ENCODE data around the gene PCDHGC3. TPM values are rescaled to one million over a fixed set of nuclear protein-coding genes. Genes with fewer than 3 reads are reported as not detected.

The PCDHGC3 gene
- polyA plus RNA-seq, 1 of the 3 experiments (the other 2 are of a cell fraction): 97.0 TPM

DNA sequence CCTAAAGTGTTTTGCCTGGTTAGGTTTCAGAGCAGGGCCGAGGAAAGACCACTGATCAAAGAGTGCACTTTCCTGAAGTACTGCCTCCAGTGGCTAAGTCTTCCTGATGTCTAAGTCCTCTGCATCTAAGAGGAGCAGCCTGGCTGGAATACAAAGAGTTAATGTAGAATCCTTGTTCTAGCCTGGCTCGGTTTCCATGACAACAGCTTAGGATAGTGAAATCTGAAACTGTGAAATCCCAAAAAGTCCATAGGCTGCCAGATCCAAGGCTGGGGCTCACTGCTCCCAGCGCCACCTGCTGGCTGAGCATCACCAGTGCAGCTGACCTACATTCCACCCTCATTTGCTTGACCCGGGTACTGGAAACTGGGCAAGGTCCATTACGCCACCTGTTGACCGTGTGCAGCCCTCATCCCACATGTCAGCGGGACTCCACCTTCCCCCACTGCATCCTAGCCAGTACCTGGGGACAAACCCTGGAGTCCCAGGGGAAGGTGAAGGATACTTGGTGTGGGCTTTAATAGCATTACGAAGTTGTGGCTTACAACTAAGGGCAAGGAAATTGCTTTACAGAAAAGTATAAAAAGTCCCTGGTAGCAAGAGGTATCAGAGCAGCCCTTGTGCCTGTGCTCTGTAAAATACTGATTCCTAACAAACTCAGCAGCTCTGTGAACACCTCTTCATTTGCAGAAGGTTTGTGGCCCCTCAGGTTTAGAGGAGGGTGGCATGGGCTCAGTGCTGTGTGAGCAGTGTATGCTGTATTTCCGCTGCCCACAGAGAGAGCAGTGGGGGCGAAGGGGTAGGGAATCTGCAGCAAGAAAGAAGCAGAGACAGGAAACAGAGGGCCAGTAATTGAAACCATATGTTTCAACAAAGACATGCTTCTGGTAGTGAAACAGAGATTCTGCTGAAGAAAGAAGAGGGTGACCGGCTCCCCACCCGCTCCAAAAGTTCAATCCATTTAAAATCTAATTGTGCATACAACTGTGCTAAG lies 49.1 kb downstream of the PCDHGC3 start:
- H3K27me3 ChIP-seq (ENCODE audit: insufficient read depth): no peaks in the 10 kb centered on the region
- no peaks in the 10 kb centered on the region for H3K9me3 ChIP-seq
- peaks cover 14% of the 10 kb centered on the region for H3K79me2 ChIP-seq (ENCODE audit: insufficient read depth)
- H3K9me2 ChIP-seq: no peaks in the 10 kb centered on the region
- DNase-seq: peak; percentile 79
- H3K27ac ChIP-seq (ENCODE audit: low read depth in 2 of 2, low read length in 1 of 2): peak overlapping the region; percentile 99 to 100
- ChIA-PET POLR2A (interaction anchor here (0.8 to 1.8 kb wide), 10 partner anchors 10 to 107 kb away, joined by 3 to 7 read pairs (median 6); partner anchors contain the start of genes PCDHGB7, PCDHGC3 and PCDHGC4), CTCF (interaction anchor here (0.6 to 13.1 kb wide), 55 partner anchors 9 to 338 kb away, joined by 3 to 191 read pairs (median 4); partner anchors contain the start of genes PCDHB14, PCDHGA10, PCDHGA11 and PCDHGA2)
- H3K4me1 ChIP-seq (ENCODE audit: control insufficient read depth in 1 of 2, insufficient read depth in 2 of 2, low read depth in 1 of 2, low read length in 1 of 2): peaks cover 36 to 70% of the 10 kb centered on the region in 2 experiments
- peak overlapping the region; percentile 66; the same call in 1 of the 2 replicates for H3K9ac ChIP-seq
- no peaks in the 10 kb centered on the region for H4K20me1 ChIP-seq (ENCODE audit: insufficient read depth)
- H3K4me2 ChIP-seq: peak overlapping the region; percentile 85
- H2AFZ ChIP-seq (ENCODE audit: low read depth): peak overlapping the region; percentile 45; the same call in 1 of the 2 replicates
- 13% methylated on average over 9 of the region's 12 CpGs for WGBS (ENCODE audit: low lambda C conversion rate)
- peaks cover 14 to 28% of the 10 kb centered on the region in 2 experiments for H3K36me3 ChIP-seq (replicated peaks in 1 of 2; ENCODE audit: control insufficient read depth in 1 of 2, insufficient read depth in 2 of 2, low read length in 1 of 2)
- H3F3A ChIP-seq (replicated peaks; ENCODE audit: insufficient read depth): peaks cover 63% of the 10 kb centered on the region
- H3K4me3 ChIP-seq (ENCODE audit: low read depth in 2 of 2, low read length in 1 of 2): peak overlapping the region; percentile 23 to 52; a peak in 3 of 4 replicates
- TF ChIP-seq, protein P1, sequence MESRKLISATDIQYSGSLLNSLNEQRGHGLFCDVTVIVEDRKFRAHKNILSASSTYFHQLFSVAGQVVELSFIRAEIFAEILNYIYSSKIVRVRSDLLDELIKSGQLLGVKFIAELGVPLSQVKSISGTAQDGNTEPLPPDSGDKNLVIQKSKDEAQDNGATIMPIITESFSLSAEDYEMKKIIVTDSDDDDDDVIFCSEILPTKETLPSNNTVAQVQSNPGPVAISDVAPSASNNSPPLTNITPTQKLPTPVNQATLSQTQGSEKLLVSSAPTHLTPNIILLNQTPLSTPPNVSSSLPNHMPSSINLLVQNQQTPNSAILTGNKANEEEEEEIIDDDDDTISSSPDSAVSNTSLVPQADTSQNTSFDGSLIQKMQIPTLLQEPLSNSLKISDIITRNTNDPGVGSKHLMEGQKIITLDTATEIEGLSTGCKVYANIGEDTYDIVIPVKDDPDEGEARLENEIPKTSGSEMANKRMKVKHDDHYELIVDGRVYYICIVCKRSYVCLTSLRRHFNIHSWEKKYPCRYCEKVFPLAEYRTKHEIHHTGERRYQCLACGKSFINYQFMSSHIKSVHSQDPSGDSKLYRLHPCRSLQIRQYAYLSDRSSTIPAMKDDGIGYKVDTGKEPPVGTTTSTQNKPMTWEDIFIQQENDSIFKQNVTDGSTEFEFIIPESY (IDR thresholded peaks at IDR 0.05; ENCODE audit: borderline replicate concordance, low read depth): 0 out of 2 replicates have a peak, but pooled peaks have one; percentile 12
- TF ChIP-seq, protein P2, sequence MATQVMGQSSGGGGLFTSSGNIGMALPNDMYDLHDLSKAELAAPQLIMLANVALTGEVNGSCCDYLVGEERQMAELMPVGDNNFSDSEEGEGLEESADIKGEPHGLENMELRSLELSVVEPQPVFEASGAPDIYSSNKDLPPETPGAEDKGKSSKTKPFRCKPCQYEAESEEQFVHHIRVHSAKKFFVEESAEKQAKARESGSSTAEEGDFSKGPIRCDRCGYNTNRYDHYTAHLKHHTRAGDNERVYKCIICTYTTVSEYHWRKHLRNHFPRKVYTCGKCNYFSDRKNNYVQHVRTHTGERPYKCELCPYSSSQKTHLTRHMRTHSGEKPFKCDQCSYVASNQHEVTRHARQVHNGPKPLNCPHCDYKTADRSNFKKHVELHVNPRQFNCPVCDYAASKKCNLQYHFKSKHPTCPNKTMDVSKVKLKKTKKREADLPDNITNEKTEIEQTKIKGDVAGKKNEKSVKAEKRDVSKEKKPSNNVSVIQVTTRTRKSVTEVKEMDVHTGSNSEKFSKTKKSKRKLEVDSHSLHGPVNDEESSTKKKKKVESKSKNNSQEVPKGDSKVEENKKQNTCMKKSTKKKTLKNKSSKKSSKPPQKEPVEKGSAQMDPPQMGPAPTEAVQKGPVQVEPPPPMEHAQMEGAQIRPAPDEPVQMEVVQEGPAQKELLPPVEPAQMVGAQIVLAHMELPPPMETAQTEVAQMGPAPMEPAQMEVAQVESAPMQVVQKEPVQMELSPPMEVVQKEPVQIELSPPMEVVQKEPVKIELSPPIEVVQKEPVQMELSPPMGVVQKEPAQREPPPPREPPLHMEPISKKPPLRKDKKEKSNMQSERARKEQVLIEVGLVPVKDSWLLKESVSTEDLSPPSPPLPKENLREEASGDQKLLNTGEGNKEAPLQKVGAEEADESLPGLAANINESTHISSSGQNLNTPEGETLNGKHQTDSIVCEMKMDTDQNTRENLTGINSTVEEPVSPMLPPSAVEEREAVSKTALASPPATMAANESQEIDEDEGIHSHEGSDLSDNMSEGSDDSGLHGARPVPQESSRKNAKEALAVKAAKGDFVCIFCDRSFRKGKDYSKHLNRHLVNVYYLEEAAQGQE (IDR thresholded peaks at IDR 0.05; ENCODE audit: low read depth, low read length): peak; percentile 46
- TF ChIP-seq FOSL2 (IDR thresholded peaks at IDR 0.05; ENCODE audit: borderline replicate concordance, low read depth): no peak; the same call in 1 of the 2 replicates
- peak; percentile 33; the same call in 1 of the 2 replicates for TF ChIP-seq TAF1 (IDR thresholded peaks at IDR 0.05; ENCODE audit: borderline replicate concordance, low read depth, low read length)
- TF ChIP-seq RXRA (IDR thresholded peaks at IDR 0.05; ENCODE audit: borderline replicate concordance, low read depth): peak; percentile 90
- no peak for TF ChIP-seq ELF1 (IDR thresholded peaks at IDR 0.05)
- no peak for TF ChIP-seq EZH2phosphoT487 (IDR thresholded peaks at IDR 0.05; ENCODE audit: borderline replicate concordance, low read depth)
- TF ChIP-seq RAD21 (IDR thresholded peaks at IDR 0.05; ENCODE audit: low read length): peak; percentile 98
- TF ChIP-seq, protein P3, sequence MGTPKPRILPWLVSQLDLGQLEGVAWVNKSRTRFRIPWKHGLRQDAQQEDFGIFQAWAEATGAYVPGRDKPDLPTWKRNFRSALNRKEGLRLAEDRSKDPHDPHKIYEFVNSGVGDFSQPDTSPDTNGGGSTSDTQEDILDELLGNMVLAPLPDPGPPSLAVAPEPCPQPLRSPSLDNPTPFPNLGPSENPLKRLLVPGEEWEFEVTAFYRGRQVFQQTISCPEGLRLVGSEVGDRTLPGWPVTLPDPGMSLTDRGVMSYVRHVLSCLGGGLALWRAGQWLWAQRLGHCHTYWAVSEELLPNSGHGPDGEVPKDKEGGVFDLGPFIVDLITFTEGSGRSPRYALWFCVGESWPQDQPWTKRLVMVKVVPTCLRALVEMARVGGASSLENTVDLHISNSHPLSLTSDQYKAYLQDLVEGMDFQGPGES (IDR thresholded peaks at IDR 0.05; ENCODE audit: low read depth, low read length): no peak
- peak; percentile 82 for TF ChIP-seq CHD2 (IDR thresholded peaks at IDR 0.05; ENCODE audit: low read length, partially characterized antibody)
- peak; percentile 98 for TF ChIP-seq TCF12 (IDR thresholded peaks at IDR 0.05)
- 0 out of 2 replicates have a peak, but pooled peaks have one; percentile 11 for TF ChIP-seq MEF2A (IDR thresholded peaks at IDR 0.05; ENCODE audit: borderline replicate concordance, low read depth)
- TF ChIP-seq, protein P4, sequence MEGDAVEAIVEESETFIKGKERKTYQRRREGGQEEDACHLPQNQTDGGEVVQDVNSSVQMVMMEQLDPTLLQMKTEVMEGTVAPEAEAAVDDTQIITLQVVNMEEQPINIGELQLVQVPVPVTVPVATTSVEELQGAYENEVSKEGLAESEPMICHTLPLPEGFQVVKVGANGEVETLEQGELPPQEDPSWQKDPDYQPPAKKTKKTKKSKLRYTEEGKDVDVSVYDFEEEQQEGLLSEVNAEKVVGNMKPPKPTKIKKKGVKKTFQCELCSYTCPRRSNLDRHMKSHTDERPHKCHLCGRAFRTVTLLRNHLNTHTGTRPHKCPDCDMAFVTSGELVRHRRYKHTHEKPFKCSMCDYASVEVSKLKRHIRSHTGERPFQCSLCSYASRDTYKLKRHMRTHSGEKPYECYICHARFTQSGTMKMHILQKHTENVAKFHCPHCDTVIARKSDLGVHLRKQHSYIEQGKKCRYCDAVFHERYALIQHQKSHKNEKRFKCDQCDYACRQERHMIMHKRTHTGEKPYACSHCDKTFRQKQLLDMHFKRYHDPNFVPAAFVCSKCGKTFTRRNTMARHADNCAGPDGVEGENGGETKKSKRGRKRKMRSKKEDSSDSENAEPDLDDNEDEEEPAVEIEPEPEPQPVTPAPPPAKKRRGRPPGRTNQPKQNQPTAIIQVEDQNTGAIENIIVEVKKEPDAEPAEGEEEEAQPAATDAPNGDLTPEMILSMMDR (IDR thresholded peaks at IDR 0.05): peak; percentile 100
- no peak for TF ChIP-seq FOXM1 (IDR thresholded peaks at IDR 0.05; ENCODE audit: low read depth)
- TF ChIP-seq GABPA (IDR thresholded peaks at IDR 0.05; ENCODE audit: low read depth): no peak
- no peak for TF ChIP-seq YY1 (IDR thresholded peaks at IDR 0.05; ENCODE audit: low read depth)
- TF ChIP-seq MXI1 (IDR thresholded peaks at IDR 0.05; ENCODE audit: low read depth, low read length): peak; percentile 73; the same call in 1 of the 2 replicates
- TF ChIP-seq, protein P5, sequence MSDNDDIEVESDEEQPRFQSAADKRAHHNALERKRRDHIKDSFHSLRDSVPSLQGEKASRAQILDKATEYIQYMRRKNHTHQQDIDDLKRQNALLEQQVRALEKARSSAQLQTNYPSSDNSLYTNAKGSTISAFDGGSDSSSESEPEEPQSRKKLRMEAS (IDR thresholded peaks at IDR 0.05; ENCODE audit: low read depth): peak; percentile 73
- peak; percentile 81 to 86; a peak in 3 of 4 replicates for TF ChIP-seq EP300 (IDR thresholded peaks at IDR 0.05; ENCODE audit: borderline replicate concordance in 1 of 2, low read depth in 1 of 2, low read length in 1 of 2)
- no peak; the same call in 1 of the 2 replicates for TF ChIP-seq NRF1 (IDR thresholded peaks at IDR 0.05; ENCODE audit: low read depth, low read length)
- peak; percentile 99 for TF ChIP-seq SMC3 (IDR thresholded peaks at IDR 0.05; ENCODE audit: low read depth, low read length)
